Progenitor cell of endocrine pancreas (in vitro differentiated cells): ENCODE results near the gene TRIM4. TPM values are rescaled to one million over a fixed set of nuclear protein-coding genes. Genes with fewer than 3 reads are reported as not detected.

ENCODE experiments used
- DNase-seq: peaks from one replicate; pipeline ENCODE4 v3.0.0; 2021; ENCODE audit warnings: low spot score; ENCODE audit not compliant: unreplicated experiment
- H3K27ac Mint-ChIP-seq: 2 replicates; pipeline ENCODE4 v1.8.0; 2021; ENCODE audit warnings: mild to moderate bottlenecking, moderate library complexity, mixed read lengths
- H3K27me3 Mint-ChIP-seq: 2 replicates; pipeline ENCODE4 v1.8.0; 2021; ENCODE audit warnings: mixed read lengths
- H3K36me3 Mint-ChIP-seq: 2 replicates; pipeline ENCODE4 v1.8.0; 2022; ENCODE audit warnings: mixed read lengths; ENCODE audit not compliant: insufficient read depth
- H3K4me1 Mint-ChIP-seq: 2 replicates; pipeline ENCODE4 v1.8.0; 2021; ENCODE audit warnings: low read depth, mixed read lengths
- H3K4me3 Mint-ChIP-seq: 2 replicates; pipeline ENCODE4 v1.8.0; 2021; ENCODE audit warnings: low read depth, mild to moderate bottlenecking, moderate library complexity, mixed read lengths
- H3K9me3 Mint-ChIP-seq: 2 replicates; pipeline ENCODE4 v1.8.0; 2021; ENCODE audit warnings: low read depth, mixed read lengths
- CTCF ChIP-seq: fragments of 200-600 bp; sonication (generic); IDR thresholded peaks from one replicate; pipeline ENCODE4 v1.5.0; 2021; ENCODE audit warnings: antibody characterized with exemption, mild to moderate bottlenecking; ENCODE audit not compliant: unreplicated experiment
- total RNA-seq: library from RNA; stranded (reverse); gene quantifications from 2 replicates; pipeline ENCODE4 v1.2.1, GENCODE V29; 2021

TRIM4 gene
- total RNA-seq, 1 donor from 2014 or later, result 14.2 TPM

- no peak overlapping the region for H3K4me3 Mint-ChIP-seq
- peaks cover 5% of the 10 kb centered on the region for H3K4me1 Mint-ChIP-seq
- H3K27me3 Mint-ChIP-seq, result peaks cover 28% of the 10 kb centered on the region
- H3K36me3 Mint-ChIP-seq, result no peaks in the 10 kb centered on the region
- H3K9me3 Mint-ChIP-seq, result peaks cover 5% of the 10 kb centered on the region
- TF ChIP-seq CTCF, result no peak
- no peak overlapping the region for H3K27ac Mint-ChIP-seq
- DNase-seq, result no peak
Measured at GRCh38 chr7:99926321-99926720, 7.0 kb upstream of the TRIM4 start.

GRCh38 chr7:99923200-99923599 lies 3.9 kb upstream of the TRIM4 start:
- H3K9me3 Mint-ChIP-seq, result peaks cover 5% of the 10 kb centered on the region
- no peak overlapping the region for H3K27ac Mint-ChIP-seq
- DNase-seq, result no peak
- no peak for TF ChIP-seq CTCF
- peaks cover 23% of the 10 kb centered on the region for H3K27me3 Mint-ChIP-seq
- H3K4me1 Mint-ChIP-seq, result peaks cover 2% of the 10 kb centered on the region
- H3K36me3 Mint-ChIP-seq, result peaks cover 2% of the 10 kb centered on the region
- H3K4me3 Mint-ChIP-seq, result no peak overlapping the region

- no peak for TF ChIP-seq CTCF
- Mint-ChIP-seq H3K9me3 (peaks cover 5% of the 10 kb centered on the region), H3K36me3 (peaks cover 2% of the 10 kb centered on the region), H3K4me3 (peak overlapping the region; percentile 84), H3K27me3 (peaks cover 3% of the 10 kb centered on the region), H3K27ac (no peak overlapping the region), H3K4me1 (peaks cover 9% of the 10 kb centered on the region)
- no peak for DNase-seq
Measured at GRCh38 chr7:99920149-99920548, 819 bp upstream of the TRIM4 start.

GRCh38 chr7:99919814-99920112 lies 433 bp upstream of the TRIM4 start:
- peak overlapping the region; percentile 91 for H3K27ac Mint-ChIP-seq
- H3K9me3 Mint-ChIP-seq, result peaks cover 5% of the 10 kb centered on the region
- peaks cover 9% of the 10 kb centered on the region for H3K4me1 Mint-ChIP-seq
- no peak for TF ChIP-seq CTCF
- H3K36me3 Mint-ChIP-seq, result peaks cover 2% of the 10 kb centered on the region
- no peak for DNase-seq
- peaks cover 2% of the 10 kb centered on the region for H3K27me3 Mint-ChIP-seq
- H3K4me3 Mint-ChIP-seq, result peak overlapping the region; percentile 84

- no peak for TF ChIP-seq CTCF
- Mint-ChIP-seq H3K9me3 (peaks cover 2% of the 10 kb centered on the region), H3K27me3 (no peaks in the 10 kb centered on the region), H3K4me1 (peaks cover 6% of the 10 kb centered on the region), H3K4me3 (no peak overlapping the region), H3K27ac (no peak overlapping the region), H3K36me3 (peaks cover 4% of the 10 kb centered on the region)
- DNase-seq, result no peak
Measured at GRCh38 chr7:99910976-99911375, 8.4 kb downstream of the TRIM4 start.
